Measurements from ENCODE around the gene NME3. TPM values are rescaled to one million over a fixed set of nuclear protein-coding genes. Genes with fewer than 3 reads are reported as not detected.
A peak's percentile ranks its signal among the peaks of the same experiment; 100 is the strongest.

Gene NME3
- total and polyA plus RNA-seq, 4 experiments from 2014 or later, result 64.1 to 88.6 (median 77.3) TPM

- Histone ChIP-seq H3K9me3 (ENCODE audit: control insufficient read depth in 1 of 2, low read length in 2 of 2) (no peaks in the 10 kb centered on the region), H3K27me3 (ENCODE audit: insufficient read depth, low read length) (no peaks in the 10 kb centered on the region), H3K4me3 (ENCODE audit: low read length in 2 of 2) (no peak overlapping the region), H3K4me1 (ENCODE audit: insufficient read depth, low read length) (peaks cover 34% of the 10 kb centered on the region), H3K36me3 (ENCODE audit: insufficient read depth, low read length) (peaks cover 22% of the 10 kb centered on the region), H3K27ac (ENCODE audit: low read depth, low read length) (no peak overlapping the region)
- peak overlapping the region in 1 of 7 donors; percentile 88 for H3K27ac Mint-ChIP-seq
- H3K36me3 Mint-ChIP-seq, result peaks cover 0 to 17% of the 10 kb centered on the region in 2 donors
- DNase-seq, result no peak
- no peaks in the 10 kb centered on the region for H3K9me3 Mint-ChIP-seq
- H3K4me1 Mint-ChIP-seq, result peaks cover 10 to 34% (median 13%) of the 10 kb centered on the region in 4 donors
- peak overlapping the region in 2 of 8 donors; percentile 21 to 52 for H3K4me3 Mint-ChIP-seq
- intact Hi-C loops (cut with micrococcal nuclease), result no loop called here
- ChIA-PET POLR2A (ENCODE audit: partially characterized antibody) (interaction anchor here (0.6 to 9.4 kb wide), 2 partner anchors 38 to 69 kb away, joined by 3 to 66 read pairs; partner anchors contain the start of gene MAPK8IP3), CTCF (ENCODE audit: partially characterized antibody) (no interaction called here)
- H3K27me3 Mint-ChIP-seq, result no peaks in the 10 kb centered on the region
Measured at GRCh38 chr16:1775846-1776671, 4.7 kb upstream of the NME3 start.

GRCh38 chr16:1775006-1775845, 3.9 kb upstream of the NME3 start:
- Histone ChIP-seq H3K4me1 (ENCODE audit: insufficient read depth, low read length) (peaks cover 32% of the 10 kb centered on the region), H3K27ac (ENCODE audit: low read depth, low read length) (peak overlapping the region; percentile 72), H3K9me3 (ENCODE audit: control insufficient read depth in 1 of 2, low read length in 2 of 2) (no peaks in the 10 kb centered on the region), H3K27me3 (ENCODE audit: insufficient read depth, low read length) (no peaks in the 10 kb centered on the region), H3K4me3 (ENCODE audit: low read length in 2 of 2) (no peak overlapping the region), H3K36me3 (ENCODE audit: insufficient read depth, low read length) (peaks cover 13% of the 10 kb centered on the region)
- ChIA-PET POLR2A (ENCODE audit: partially characterized antibody) (interaction anchor here (0.6 to 11.4 kb wide), 5 partner anchors 5 to 154 kb away, joined by 3 to 185 read pairs (median 3); partner anchors contain the start of genes MAPK8IP3, NUBP2 and SPSB3), CTCF (ENCODE audit: partially characterized antibody) (interaction anchor here (1.7 kb wide), 1 partner anchor 8 kb away, joined by 16 read pairs; the partner anchor contains the start of genes NUBP2 and SPSB3)
- intact Hi-C loops (cut with micrococcal nuclease), result no loop called here
- Mint-ChIP-seq H3K4me1 (peaks cover 10 to 30% (median 12%) of the 10 kb centered on the region in 4 donors), H3K27me3 (no peaks in the 10 kb centered on the region), H3K4me3 (peak overlapping the region in 7 of 8 donors; percentile 13 to 59 (median 44)), H3K36me3 (peaks cover 0 to 19% of the 10 kb centered on the region in 2 donors), H3K27ac (peak overlapping the region in 1 of 7 donors; percentile 88), H3K9me3 (no peaks in the 10 kb centered on the region)
- no peak for DNase-seq

DNA sequence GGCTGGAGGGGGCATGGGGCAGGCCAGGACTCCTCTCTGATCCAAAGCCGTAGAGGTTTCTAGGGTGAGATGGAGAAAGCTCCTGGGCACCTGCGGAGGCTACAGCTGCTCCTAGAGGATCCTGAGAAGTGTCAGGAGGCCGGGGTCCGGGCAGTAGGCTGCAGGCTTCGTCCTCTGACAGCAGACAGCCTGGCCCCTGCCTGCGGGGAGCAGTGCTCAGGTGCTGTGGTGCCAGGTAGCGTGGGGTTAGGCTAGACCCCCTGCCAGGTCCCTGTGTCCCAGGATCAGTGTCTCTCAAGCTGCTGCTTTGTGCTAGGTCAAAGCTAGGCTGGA, 3.1 kb upstream of the NME3 start:
- ChIA-PET CTCF (ENCODE audit: partially characterized antibody) (interaction anchor here (0.9 to 1.7 kb wide), 2 partner anchors 8 to 30 kb away, joined by 3 to 16 read pairs; partner anchors contain the start of genes NUBP2 and SPSB3), POLR2A (ENCODE audit: partially characterized antibody) (interaction anchor here (1.1 to 11.4 kb wide), 6 partner anchors 6 to 191 kb away, joined by 3 to 185 read pairs (median 20); partner anchors contain the start of genes FAHD1, HAGH, MAPK8IP3 and NUBP2)
- no peak for DNase-seq
- peak overlapping the region in 6 of 8 donors; percentile 24 to 83 (median 54) for H3K4me3 Mint-ChIP-seq
- H3K4me1 ChIP-seq (ENCODE audit: insufficient read depth, low read length), result peaks cover 29% of the 10 kb centered on the region
- H3K27me3 ChIP-seq (ENCODE audit: insufficient read depth, low read length), result no peaks in the 10 kb centered on the region
- intact Hi-C loops (cut with micrococcal nuclease), result loop anchor here (5.0 kb wide), 1 partner anchor 758 kb away; the partner anchor contains the start of gene CEMP1
- no peak overlapping the region for H3K4me3 ChIP-seq (ENCODE audit: low read length in 2 of 2)
- H3K9me3 ChIP-seq (ENCODE audit: control insufficient read depth in 1 of 2, low read length in 2 of 2), result no peaks in the 10 kb centered on the region
- H3K9me3 Mint-ChIP-seq, result no peaks in the 10 kb centered on the region
- H3K36me3 ChIP-seq (ENCODE audit: insufficient read depth, low read length), result peaks cover 10% of the 10 kb centered on the region
- peaks cover 11 to 32% (median 15%) of the 10 kb centered on the region in 4 donors for H3K4me1 Mint-ChIP-seq
- H3K27me3 Mint-ChIP-seq, result no peaks in the 10 kb centered on the region
- H3K36me3 Mint-ChIP-seq, result peaks cover 0 to 22% of the 10 kb centered on the region in 2 donors
- H3K27ac ChIP-seq (ENCODE audit: low read depth, low read length), result peak overlapping the region; percentile 72
- H3K27ac Mint-ChIP-seq, result peak overlapping the region in 1 of 7 donors; percentile 88

DNA sequence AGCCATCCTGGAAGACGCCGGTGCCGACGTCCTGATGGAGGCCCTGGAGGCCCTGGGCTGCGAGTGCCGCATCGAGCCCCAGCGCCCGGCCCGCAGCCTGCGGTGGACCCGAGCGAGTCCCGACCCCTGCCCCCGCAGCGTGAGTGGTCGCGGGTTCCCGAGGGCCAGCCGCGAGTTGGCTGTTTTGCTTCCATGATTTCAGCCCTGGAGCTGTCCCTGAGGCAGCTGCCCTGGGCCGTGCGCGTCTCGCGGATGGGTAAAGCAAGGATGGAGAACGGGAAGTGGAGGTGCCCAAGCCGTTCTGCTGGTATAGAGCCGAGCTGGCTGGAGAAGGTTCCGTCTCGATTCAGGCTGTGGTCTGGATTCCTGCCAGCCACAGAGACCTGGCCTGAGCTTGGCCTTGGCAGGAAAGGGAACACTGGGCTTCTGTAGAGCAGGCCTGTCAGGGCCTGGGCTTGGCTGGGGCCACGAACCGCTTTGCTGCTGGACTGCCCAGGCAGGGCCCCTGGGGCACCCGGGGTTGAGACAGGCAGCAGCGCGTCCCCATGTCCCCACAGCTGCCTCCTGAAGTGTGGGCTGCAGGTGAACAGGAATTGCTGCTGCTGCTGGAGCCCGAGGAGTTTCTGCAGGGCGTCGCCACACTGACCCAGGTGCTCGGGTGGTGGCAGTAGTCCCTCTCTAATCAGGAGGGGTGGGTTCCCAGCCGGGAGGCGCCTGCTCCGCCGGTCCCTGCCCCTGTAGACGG, 2.5 kb upstream of the NME3 start:
- Histone ChIP-seq H3K4me1 (ENCODE audit: insufficient read depth, low read length) (peaks cover 29% of the 10 kb centered on the region), H3K27me3 (ENCODE audit: insufficient read depth, low read length) (no peaks in the 10 kb centered on the region), H3K36me3 (ENCODE audit: insufficient read depth, low read length) (peaks cover 5% of the 10 kb centered on the region), H3K27ac (ENCODE audit: low read depth, low read length) (peak overlapping the region; percentile 72), H3K9me3 (ENCODE audit: control insufficient read depth in 1 of 2, low read length in 2 of 2) (no peaks in the 10 kb centered on the region), H3K4me3 (ENCODE audit: low read length in 2 of 2) (peak overlapping the region; percentile 45 to 73)
- ChIA-PET POLR2A (ENCODE audit: partially characterized antibody) (interaction anchor here (1.1 to 11.4 kb wide), 6 partner anchors 6 to 191 kb away, joined by 3 to 185 read pairs (median 20); partner anchors contain the start of genes FAHD1, HAGH, MAPK8IP3 and NUBP2), CTCF (ENCODE audit: partially characterized antibody) (interaction anchor here (0.9 to 1.7 kb wide), 2 partner anchors 9 to 30 kb away, joined by 3 to 16 read pairs; partner anchors contain the start of genes NUBP2 and SPSB3)
- H3K4me3 Mint-ChIP-seq, result peak overlapping the region; percentile 78 to 97 (median 83)
- intact Hi-C loops (cut with micrococcal nuclease), result loop anchor here (1.0 to 5.0 kb wide), 4 partner anchors 8 to 758 kb away; partner anchors contain the start of genes CEMP1, FAHD1, HAGH and NUBP2
- H3K27me3 Mint-ChIP-seq, result no peaks in the 10 kb centered on the region
- no peaks in the 10 kb centered on the region for H3K9me3 Mint-ChIP-seq
- H3K36me3 Mint-ChIP-seq, result peaks cover 0 to 19% of the 10 kb centered on the region in 2 donors
- H3K4me1 Mint-ChIP-seq, result peaks cover 11 to 32% (median 15%) of the 10 kb centered on the region in 4 donors
- DNase-seq, result no peak
- peak overlapping the region in 6 of 7 donors; percentile 48 to 90 (median 84) for H3K27ac Mint-ChIP-seq

GRCh38 chr16:1772908-1773702, 1.8 kb upstream of the NME3 start, which contains the start of gene MRPS34:
Gene MRPS34 (minus strand): TSS chr16:1773134. CDS start chr16:1773119, 15 bp downstream.
- Histone ChIP-seq H3K27me3 (ENCODE audit: insufficient read depth, low read length) (no peaks in the 10 kb centered on the region), H3K27ac (ENCODE audit: low read depth, low read length) (peak within 1 kb of the TSS; percentile 72), H3K9me3 (ENCODE audit: control insufficient read depth in 1 of 2, low read length in 2 of 2) (no peaks in the 10 kb centered on the region), H3K4me1 (ENCODE audit: insufficient read depth, low read length) (peaks cover 29% of the 10 kb centered on the region), H3K4me3 (ENCODE audit: low read length in 2 of 2) (peak within 1 kb of the TSS; percentile 45 to 88), H3K36me3 (ENCODE audit: insufficient read depth, low read length) (peaks cover 5% of the 10 kb centered on the region)
- DNase-seq, result peak; percentile 72 to 78 (median 74)
- CTCF ChIA-PET (ENCODE audit: partially characterized antibody), result interaction anchor here (1.7 to 2.3 kb wide), 2 partner anchors 9 to 10 kb away, joined by 16 read pairs; partner anchors contain the start of genes NUBP2 and SPSB3
- Mint-ChIP-seq H3K27ac (peak within 1 kb of the TSS; percentile 90 to 97 (median 95)), H3K27me3 (no peaks in the 10 kb centered on the region), H3K36me3 (peaks cover under 1 to 19% of the 10 kb centered on the region in 2 donors), H3K9me3 (no peaks in the 10 kb centered on the region), H3K4me3 (peak within 1 kb of the TSS; percentile 85 to 98 (median 96)), H3K4me1 (peaks cover 11 to 32% (median 15%) of the 10 kb centered on the region in 4 donors)
- intact Hi-C loops (cut with micrococcal nuclease), result loop anchor here (1.0 to 5.0 kb wide), 4 partner anchors 9 to 759 kb away; partner anchors contain the start of genes CEMP1, FAHD1, HAGH and NUBP2
- POLR2A ChIA-PET (ENCODE audit: partially characterized antibody), result interaction anchor here (0.8 to 11.4 kb wide), 12 partner anchors 7 to 1005 kb away, joined by 3 to 185 read pairs (median 4); partner anchors contain the start of genes FAHD1, HAGH, JPT2 and MAPK8IP3
